Mammary epithelial cell (primary cell): ENCODE results near the gene PGBD2.

Experiments
- CTCF ChIP-seq, 2 donors: IDR thresholded peaks in 1 of 2; conservative IDR thresholded peaks in 1 of 2; 2 replicates each; pipeline ENCODE4 v1.5.1; 2011 to 2012; ENCODE audit warnings: inconsistent platforms in 2 of 2, low read length in 2 of 2, mild to moderate bottlenecking in 2 of 2, control low read depth in 1 of 2, low read depth in 1 of 2; ENCODE audit not compliant: insufficient read depth in 1 of 2; ENCODE audit errors: extremely low read depth in 1 of 2
- EZH2 ChIP-seq: IDR thresholded peaks from 2 replicates; pipeline ENCODE4 v1.6.1; 2012; ENCODE audit warnings: low read length, inconsistent platforms, borderline replicate concordance

GRCh38 chr1:248872752-248873408, 33.2 kb upstream of the PGBD2 start:
- no peak for TF ChIP-seq CTCF (conservative IDR thresholded peaks at IDR 0.05 in 1 of 2, IDR thresholded peaks at IDR 0.05 in 1 of 2; ENCODE audit: extremely low read depth in 1 of 2, insufficient read depth in 1 of 2, low read depth in 1 of 2, low read length in 2 of 2)
- no peak for TF ChIP-seq EZH2
